Germinal center (tissue), 1 donor: Measurements from ENCODE around the gene FNDC1.

ENCODE experiments used
- DNase-seq: peaks from one replicate; pipeline ENCODE4 v3.0.0; 2012; ENCODE audit warnings: mixed read lengths, low spot score

The FNDC1 gene

DNA sequence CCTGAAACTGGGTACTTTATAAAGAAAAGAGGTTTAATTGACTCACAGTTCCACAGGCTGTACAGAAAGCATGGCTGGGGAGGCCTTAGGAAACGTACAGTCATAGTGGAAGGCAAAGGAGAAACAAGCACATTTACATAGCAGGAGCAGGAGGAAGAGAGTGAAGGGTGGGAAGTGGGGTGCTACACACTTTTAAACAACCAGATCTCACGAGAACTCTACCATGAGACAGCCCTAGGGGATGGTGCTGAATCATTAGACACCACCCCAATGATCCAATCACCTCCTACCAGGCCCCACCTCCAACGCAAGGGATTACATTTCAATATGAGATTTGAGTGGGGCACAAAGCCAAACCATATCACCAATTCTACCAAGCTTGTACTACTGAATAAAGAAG lies 7.4 kb upstream of the FNDC1 start:
- no peak for DNase-seq

DNA sequence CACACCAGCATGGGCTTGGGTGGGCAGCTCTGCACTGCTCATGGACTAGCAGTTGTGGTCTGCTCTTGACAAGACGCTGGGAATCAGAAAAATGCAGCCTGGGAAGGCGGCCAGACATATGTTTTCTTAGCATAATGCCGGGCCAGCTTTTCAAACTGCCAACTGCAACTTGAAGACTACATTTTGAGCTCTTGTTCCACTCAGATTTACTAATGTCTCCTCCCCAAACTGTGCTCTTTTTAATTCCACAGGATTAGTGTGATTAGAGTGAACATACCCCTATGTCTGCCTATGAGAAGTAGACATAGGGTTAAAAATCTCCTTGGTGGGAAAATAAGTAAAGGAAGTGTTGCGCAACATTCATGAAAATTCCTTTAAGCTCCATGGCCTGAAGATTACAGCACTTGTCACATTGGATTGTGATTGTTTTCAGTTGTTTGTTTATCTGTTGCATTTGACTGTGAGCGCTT lies 5.3 kb upstream of the FNDC1 start:
- no peak for DNase-seq

GRCh38 chr6:159168536-159169192 lies 536 bp upstream of the FNDC1 start:
- DNase-seq = peak; percentile 25

DNA sequence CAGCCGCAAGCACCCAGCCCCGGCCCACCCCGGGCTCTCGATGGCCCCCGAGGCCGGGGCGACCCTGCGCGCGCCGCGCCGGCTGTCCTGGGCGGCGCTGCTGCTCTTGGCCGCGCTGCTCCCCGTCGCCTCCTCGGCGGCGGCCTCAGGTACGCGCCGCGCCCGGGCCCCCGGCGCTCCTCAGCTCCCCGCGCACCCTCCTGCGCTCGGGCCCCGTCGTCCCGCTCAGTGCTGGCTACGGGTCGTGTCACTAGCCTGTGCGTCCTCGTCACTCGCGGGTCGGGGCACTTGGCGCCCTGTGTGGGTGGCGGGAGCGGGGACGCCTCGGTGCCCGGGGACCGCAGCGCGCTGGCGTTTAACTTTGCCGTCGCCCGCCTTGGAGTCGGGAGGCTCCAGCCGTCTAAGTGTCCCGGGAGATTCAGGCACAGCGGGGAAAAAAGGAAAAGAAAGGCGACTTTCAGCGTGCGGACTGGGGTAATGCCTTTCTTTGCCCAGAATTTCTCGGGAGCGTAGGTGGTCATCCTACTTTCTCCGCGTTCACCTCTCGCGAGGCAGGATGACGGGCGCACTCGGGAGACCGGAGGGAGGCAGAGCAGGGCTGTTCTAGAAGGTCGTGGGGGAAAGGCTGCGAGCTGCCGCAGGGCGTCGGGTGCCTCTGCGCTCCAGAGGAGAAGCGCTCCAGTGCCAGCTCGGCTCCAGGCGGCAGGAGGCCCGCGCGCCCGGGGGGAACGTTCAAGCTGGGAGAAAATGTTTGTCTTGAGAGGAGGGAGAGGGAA lies 545 bp downstream of the FNDC1 start:
- DNase-seq = peak; percentile 68

GRCh38 chr6:159170333-159170672 lies 1.1 kb downstream of the FNDC1 start:
- no peak for DNase-seq

- DNase-seq = no peak
Measured at GRCh38 chr6:159170999-159171712, 2.0 kb downstream of the FNDC1 start.

DNA sequence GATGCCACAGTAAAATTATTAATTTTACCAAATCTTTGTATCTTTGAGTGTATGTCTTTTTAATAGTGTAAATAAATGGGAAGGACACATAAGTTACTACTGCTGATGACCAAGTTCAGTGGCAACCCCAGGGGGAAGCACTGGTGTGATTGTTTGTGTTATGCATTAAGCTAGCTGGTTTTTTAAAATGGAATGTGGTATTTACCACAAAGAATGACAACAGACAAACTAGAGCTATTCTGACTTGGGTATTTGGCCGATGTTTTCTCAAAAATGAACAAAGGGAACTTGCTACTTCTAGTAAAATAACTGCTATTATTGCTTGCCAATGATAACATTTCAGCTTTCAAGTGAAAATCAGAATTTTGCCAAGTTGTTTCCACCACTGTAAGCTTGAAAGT lies 2.9 kb downstream of the FNDC1 start:
- no peak for DNase-seq

DNA sequence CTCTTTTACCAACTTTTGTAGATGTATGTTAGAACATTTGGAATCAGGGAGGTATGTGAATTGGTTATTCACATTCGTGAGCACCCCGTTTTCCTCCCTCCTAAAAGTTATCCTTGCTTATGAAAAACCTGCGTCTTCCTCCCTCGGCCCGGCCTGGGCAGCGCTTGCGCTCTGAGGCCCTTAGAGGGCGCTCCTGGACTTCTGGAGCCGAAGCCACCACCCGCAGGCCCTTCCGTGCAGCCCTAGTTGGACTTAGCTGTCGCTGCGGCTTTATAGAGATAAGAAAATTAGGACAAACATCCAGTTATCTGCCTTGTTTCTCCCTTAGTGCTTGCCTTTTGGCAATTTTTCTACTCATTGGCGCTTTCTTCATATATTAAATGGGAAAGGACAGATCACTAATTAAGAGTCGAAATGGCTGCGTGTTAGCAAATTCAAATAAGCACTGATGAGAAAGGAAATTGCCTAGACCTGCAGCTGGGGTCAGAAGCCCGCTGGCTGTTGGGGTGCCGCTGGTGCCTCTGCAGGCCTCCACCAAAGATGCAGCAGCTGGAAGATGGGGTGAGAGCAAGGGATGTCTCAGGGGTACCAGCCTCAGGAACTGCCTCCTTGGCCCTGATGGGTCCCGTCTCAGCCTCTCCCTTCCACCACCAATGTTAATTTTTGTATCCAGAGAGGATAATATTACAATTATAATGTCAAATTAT lies 5.2 kb downstream of the FNDC1 start:
- peak; percentile 79 for DNase-seq

DNA sequence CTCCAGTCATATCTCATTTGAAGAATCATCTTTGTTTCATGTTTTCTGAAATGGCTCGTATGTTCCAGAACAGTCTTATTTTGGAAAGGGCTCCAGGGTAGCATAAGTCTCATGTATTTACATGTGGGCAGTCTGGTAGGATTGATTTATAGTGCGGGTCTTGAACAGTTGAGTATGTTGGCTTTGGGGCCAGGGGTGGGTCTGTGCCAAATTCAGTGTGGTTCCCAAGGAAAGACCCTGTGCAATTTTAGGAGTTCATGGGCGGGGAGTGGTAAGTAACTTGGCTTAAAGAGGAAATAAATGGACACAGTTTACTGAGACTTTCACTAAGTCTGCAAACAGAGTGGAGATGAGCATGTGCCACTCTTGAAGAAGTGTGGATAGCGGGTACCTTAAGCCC lies 7.7 kb downstream of the FNDC1 start:
- DNase-seq = no peak

DNA sequence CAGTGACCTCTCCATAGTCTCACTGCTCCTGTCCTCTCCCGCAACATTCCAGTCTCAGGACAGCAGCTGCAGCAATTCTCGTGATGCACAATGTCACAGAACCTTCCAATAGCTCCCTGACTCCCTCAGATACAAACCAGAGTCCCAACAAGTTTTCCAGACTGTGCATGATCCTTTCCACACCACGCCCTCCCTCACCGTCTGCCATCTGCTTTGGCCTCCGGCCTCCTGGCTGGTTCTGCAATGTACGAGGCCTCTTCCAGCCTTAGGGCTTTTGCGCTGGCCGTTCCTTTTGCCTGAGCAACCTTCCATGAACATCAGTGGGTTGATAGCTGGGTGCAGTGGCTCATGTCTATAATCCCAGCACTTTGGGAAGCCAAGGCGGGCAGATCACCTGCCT lies 9.6 kb downstream of the FNDC1 start:
- no peak for DNase-seq

- no peak for DNase-seq
Measured at GRCh38 chr6:159180001-159180400, 10.8 kb downstream of the FNDC1 start.

DNA sequence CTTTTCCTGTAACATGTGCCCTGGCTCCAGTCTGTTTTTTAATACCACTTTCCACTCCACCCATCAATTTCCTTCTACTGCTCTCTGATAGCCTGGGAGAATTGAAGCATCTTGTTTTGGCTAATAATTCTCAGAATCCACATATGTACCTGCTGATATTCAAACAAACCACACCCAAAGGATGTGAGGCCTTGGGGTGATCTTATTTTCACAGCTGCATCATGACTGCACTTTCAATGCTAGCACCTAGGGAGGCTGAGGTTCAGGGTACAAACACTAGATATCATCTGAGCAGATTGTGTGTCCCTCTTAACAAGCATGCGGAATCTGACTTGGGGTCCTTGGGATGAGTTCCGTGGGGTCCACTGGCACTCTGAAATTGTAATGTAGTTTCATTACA lies 12.7 kb downstream of the FNDC1 start:
- no peak for DNase-seq

GRCh38 chr6:159184559-159184958 lies 15.4 kb downstream of the FNDC1 start:
- no peak for DNase-seq

GRCh38 chr6:159190460-159190859 lies 21.3 kb downstream of the FNDC1 start:
- DNase-seq = no peak

GRCh38 chr6:159193923-159194322 lies 24.7 kb downstream of the FNDC1 start:
- DNase-seq = no peak

DNA sequence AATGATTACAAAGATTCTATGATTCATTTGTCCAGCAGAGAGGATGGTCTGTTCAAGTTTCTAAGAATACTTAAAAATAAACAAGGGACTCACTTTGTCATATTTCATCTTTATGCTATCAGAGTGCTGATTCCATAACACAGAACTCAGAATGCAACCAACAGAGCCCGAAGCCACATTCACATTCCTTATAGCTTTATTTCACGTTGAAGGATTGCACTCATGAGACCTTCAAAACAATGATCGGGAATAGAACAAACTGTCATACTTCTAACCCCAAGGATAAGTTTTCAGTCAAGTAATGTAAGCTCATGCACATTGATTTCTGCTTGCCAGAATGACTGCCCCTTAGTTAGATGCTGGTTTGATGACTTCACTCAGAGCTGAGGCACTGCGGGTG lies 25.2 kb downstream of the FNDC1 start:
- no peak for DNase-seq

DNA sequence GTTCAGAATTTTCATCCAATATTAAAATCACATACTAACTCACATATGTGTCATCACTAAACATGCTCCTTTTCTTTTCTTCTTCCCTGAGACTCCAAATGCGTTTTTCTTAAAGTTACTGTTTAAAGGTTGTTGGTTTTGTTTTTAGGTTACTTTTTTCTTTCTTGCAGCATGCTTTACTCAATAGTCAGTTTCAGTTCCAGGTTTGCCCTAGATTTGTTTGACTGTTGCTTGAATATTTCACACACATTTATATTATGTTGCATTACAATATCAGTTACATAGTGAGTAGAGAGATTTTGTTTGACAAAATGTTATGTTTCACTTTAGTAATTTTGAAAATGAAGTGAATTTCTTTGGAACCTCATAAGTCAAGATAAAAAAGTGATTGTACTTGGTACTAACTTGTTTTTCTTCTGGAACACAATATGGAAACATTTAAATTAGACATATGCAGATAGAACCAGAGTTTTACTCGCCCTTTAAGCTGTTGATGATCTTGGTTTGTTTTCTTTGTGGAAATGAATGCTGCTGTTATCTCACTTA lies 27.3 kb downstream of the FNDC1 start:
- no peak for DNase-seq

GRCh38 chr6:159197251-159197650 lies 28.1 kb downstream of the FNDC1 start:
- no peak for DNase-seq

GRCh38 chr6:159201336-159201735 lies 32.1 kb downstream of the FNDC1 start:
- no peak for DNase-seq

- no peak for DNase-seq
Measured at GRCh38 chr6:159203304-159204005, 34.3 kb downstream of the FNDC1 start.

GRCh38 chr6:159204605-159205004 lies 35.4 kb downstream of the FNDC1 start:
- DNase-seq = no peak

DNA sequence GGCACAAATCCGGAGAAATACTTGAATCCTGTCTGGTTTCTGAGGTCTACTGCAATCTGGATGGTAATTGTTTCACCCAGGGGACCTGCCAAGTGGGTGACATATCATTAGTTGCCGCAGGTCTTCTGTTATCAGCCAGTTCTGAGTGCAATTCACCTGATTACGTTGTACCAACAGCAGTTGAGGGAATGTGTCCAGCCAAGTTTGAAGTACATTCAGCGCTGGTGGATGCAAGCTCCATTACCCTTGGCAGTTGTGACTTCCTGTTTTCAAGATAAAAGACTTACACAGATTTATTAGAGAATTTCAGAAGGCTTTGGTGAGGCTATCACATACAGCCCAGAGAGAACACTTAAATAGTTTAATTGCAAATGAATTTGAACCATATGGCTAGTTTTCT lies 42.8 kb downstream of the FNDC1 start:
- peak; percentile 60 for DNase-seq
